Natural killer cell (primary cell): ENCODE data around the gene RNF148. TPM values are rescaled to one million over a fixed set of nuclear protein-coding genes. Genes with fewer than 3 reads are reported as not detected.

Source experiments
- ATAC-seq, 3 donors: fragments of 150-1000 bp in 2 of 3; fragments of 200-7000 bp in 1 of 3; cut with Tn5 transposase; 1 replicate in 1 of 3; 2 replicates in 2 of 3; pipeline ENCODE4 v1.10.0; 2021; ENCODE audit warnings: mild to moderate bottlenecking in 2 of 3, moderate library complexity in 2 of 3
- DNase-seq, 2 donors: peaks; one replicate each; pipeline versions ENCODE4 v3.0.0 to v3.0.0-alpha.2; 2013 to 2021; ENCODE audit warnings: mixed read lengths in 1 of 2
- H3K27ac ChIP-seq: one replicate; pipeline ENCODE4 v1.5.1; 2013; ENCODE audit warnings: mild to moderate bottlenecking, low read length
- H3K27me3 ChIP-seq: one replicate; pipeline ENCODE4 v1.6.1; 2013; ENCODE audit warnings: low read length; ENCODE audit not compliant: control insufficient read depth, insufficient read depth
- H3K36me3 ChIP-seq: one replicate; pipeline ENCODE4 v1.6.1; 2013; ENCODE audit warnings: low read length; ENCODE audit not compliant: control insufficient read depth, insufficient read depth
- H3K4me1 ChIP-seq: one replicate; pipeline ENCODE4 v1.6.1; 2013; ENCODE audit warnings: low read length; ENCODE audit not compliant: control insufficient read depth, insufficient read depth
- H3K4me3 ChIP-seq: one replicate; pipeline ENCODE4 v1.5.1; 2013; ENCODE audit warnings: low read length
- H3K9me3 ChIP-seq: one replicate; pipeline ENCODE4 v1.6.1; 2013; ENCODE audit warnings: low read length; ENCODE audit not compliant: control insufficient read depth, insufficient read depth
- H3K27ac Mint-ChIP-seq, 2 donors: one replicate each; pipeline ENCODE4 v1.8.0; 2022; ENCODE audit warnings: mild to moderate bottlenecking in 2 of 2, mixed read lengths in 2 of 2, moderate library complexity in 1 of 2
- H3K27me3 Mint-ChIP-seq, 2 donors: one replicate each; pipeline ENCODE4 v1.8.0; 2022; ENCODE audit warnings: low read depth in 2 of 2, mixed read lengths in 2 of 2
- H3K36me3 Mint-ChIP-seq: one replicate; pipeline ENCODE4 v1.8.0; 2022; ENCODE audit warnings: mixed read lengths
- H3K4me1 Mint-ChIP-seq, 2 donors: one replicate each; pipeline ENCODE4 v1.8.0; 2022; ENCODE audit warnings: mixed read lengths in 2 of 2
- H3K4me3 Mint-ChIP-seq: one replicate; pipeline ENCODE4 v1.8.0; 2022; ENCODE audit warnings: mild to moderate bottlenecking, moderate library complexity, mixed read lengths
- H3K9me3 Mint-ChIP-seq, 2 donors: one replicate each; pipeline ENCODE4 v1.8.0; 2022; ENCODE audit warnings: mixed read lengths in 2 of 2
- CTCF ChIP-seq: fragments of 200-600 bp; IDR thresholded peaks from one replicate; pipeline ENCODE4 v1.8.0; 2022; ENCODE audit warnings: antibody characterized with exemption
- WGBS: methylation state at CpG from one replicate; pipeline ENCODE4 v1.1.7; 2013; ENCODE audit warnings: missing lambda C conversion rate; ENCODE audit not compliant: insufficient coverage; 5-methylcytosine and 5-hydroxymethylcytosine counted together
- intact Hi-C: fragments of 100-400 bp; cut with micrococcal nuclease; formaldehyde crosslinking; loops from one replicate; pipeline ENCODE4 v1.14.2; 2022
- total RNA-seq, 4 donors: library from RNA; stranded (reverse); fragments of 120-200 nt in 1 of 4; gene quantifications; one replicate each; pipeline versions ENCODE4 v1.2.3 to v1.2.4, GENCODE V29; 2013 to 2022

RNF148 gene
- total RNA-seq, 3 donors from 2014 or later (not counting 1 experiment from before 2014, with no cell fraction given) = not detected

GRCh38 chr7:122658856-122659255 is 43.9 kb downstream of the RNF148 start:
- no peaks in the 10 kb centered on the region for H3K4me1 Mint-ChIP-seq
- H3K36me3 Mint-ChIP-seq = peaks cover 7% of the 10 kb centered on the region
- Histone ChIP-seq H3K27me3 (no peaks in the 10 kb centered on the region), H3K4me1 (no peaks in the 10 kb centered on the region), H3K36me3 (no peaks in the 10 kb centered on the region), H3K27ac (no peak overlapping the region), H3K4me3 (no peak overlapping the region), H3K9me3 (no peaks in the 10 kb centered on the region)
- DNase-seq (no peak), ATAC-seq (no peak)
- peaks cover 8 to 14% of the 10 kb centered on the region in 2 donors for H3K9me3 Mint-ChIP-seq
- no peak overlapping the region for H3K27ac Mint-ChIP-seq
- H3K4me3 Mint-ChIP-seq = no peak overlapping the region
- no peaks in the 10 kb centered on the region for H3K27me3 Mint-ChIP-seq
- no peak for TF ChIP-seq CTCF
- intact Hi-C loops = no loop called here
- no CpG with 5 or more reads among the region's 2 CpGs for WGBS

GRCh38 chr7:122653685-122654084 is 49.0 kb downstream of the RNF148 start:
- H3K4me1 ChIP-seq = no peaks in the 10 kb centered on the region
- DNase-seq (no peak), ATAC-seq (no peak)
- no peak overlapping the region for H3K4me3 Mint-ChIP-seq
- no peaks in the 10 kb centered on the region for H3K36me3 ChIP-seq
- TF ChIP-seq CTCF = no peak
- H3K36me3 Mint-ChIP-seq = no peaks in the 10 kb centered on the region
- H3K9me3 ChIP-seq = no peaks in the 10 kb centered on the region
- H3K27ac ChIP-seq = no peak overlapping the region
- H3K27ac Mint-ChIP-seq = no peak overlapping the region
- no peaks in the 10 kb centered on the region for H3K27me3 ChIP-seq
- no peak overlapping the region for H3K4me3 ChIP-seq
- 61% methylated on average over 4 of the region's 5 CpGs for WGBS
- intact Hi-C loops = no loop called here
- H3K9me3 Mint-ChIP-seq = peaks cover 12 to 19% of the 10 kb centered on the region in 2 donors
- no peaks in the 10 kb centered on the region for H3K4me1 Mint-ChIP-seq
- H3K27me3 Mint-ChIP-seq = no peaks in the 10 kb centered on the region

GRCh38 chr7:122652876-122653275 is 49.8 kb downstream of the RNF148 start:
- Histone ChIP-seq H3K36me3 (no peaks in the 10 kb centered on the region), H3K27ac (no peak overlapping the region), H3K27me3 (no peaks in the 10 kb centered on the region), H3K4me1 (no peaks in the 10 kb centered on the region), H3K9me3 (no peaks in the 10 kb centered on the region), H3K4me3 (no peak overlapping the region)
- TF ChIP-seq CTCF = no peak
- H3K27ac Mint-ChIP-seq = no peak overlapping the region
- no peaks in the 10 kb centered on the region for H3K36me3 Mint-ChIP-seq
- H3K4me3 Mint-ChIP-seq = no peak overlapping the region
- H3K4me1 Mint-ChIP-seq = no peaks in the 10 kb centered on the region
- DNase-seq = no peak
- H3K9me3 Mint-ChIP-seq = peaks cover 12 to 23% of the 10 kb centered on the region in 2 donors
- no peaks in the 10 kb centered on the region for H3K27me3 Mint-ChIP-seq
- intact Hi-C loops = no loop called here
- 72% methylated on average over 4 of the region's 4 CpGs for WGBS
- no peak for ATAC-seq

Other genes with a start within 250 kb of the RNF148 start
- gene RNF133, start 3.8 kb downstream of the RNF148 start, total RNA-seq = not detected
- not detected for gene CADPS2, start 183.5 kb upstream of the RNF148 start, total RNA-seq